NCI-H2171 (cell line): ENCODE data around the gene MICB.
"Not testable (repeated sequence)": the region's sequence is repeated elsewhere in the genome, so short reads cannot be mapped to it uniquely, and the experiment has no call there.

Experiments
- DNase-seq: peaks from one replicate; lab custom pipeline; 2025; lab: John Stamatoyannopoulos, UW

Gene MICB

GRCh38 chr6:31474871-31475286 is 23.1 kb upstream of the MICB start:
- no peak for DNase-seq

- DNase-seq, result no peak
Measured at GRCh38 chr6:31476515-31477139, 21.3 kb upstream of the MICB start.

- no peak for DNase-seq
Measured at GRCh38 chr6:31477521-31477920, 20.4 kb upstream of the MICB start.

- no peak for DNase-seq
Measured at GRCh38 chr6:31478186-31478950, 19.6 kb upstream of the MICB start.

GRCh38 chr6:31479151-31479932 is 18.6 kb upstream of the MICB start:
- no peak for DNase-seq

GRCh38 chr6:31479933-31480535 is 17.9 kb upstream of the MICB start:
- DNase-seq, result peak; percentile 50

GRCh38 chr6:31480574-31480973 is 17.4 kb upstream of the MICB start:
- DNase-seq, result no peak

GRCh38 chr6:31483392-31483791 is 14.6 kb upstream of the MICB start:
- no peak for DNase-seq

- no peak for DNase-seq
Measured at GRCh38 chr6:31485055-31485454, 12.9 kb upstream of the MICB start.

- not testable (repeated sequence) for DNase-seq
Measured at GRCh38 chr6:31486065-31486837, 11.7 kb upstream of the MICB start.

GRCh38 chr6:31487674-31488073 is 10.3 kb upstream of the MICB start:
- not testable (repeated sequence) for DNase-seq

- DNase-seq, result no peak
Measured at GRCh38 chr6:31489086-31489485, 8.9 kb upstream of the MICB start.

GRCh38 chr6:31490115-31490873 is 7.7 kb upstream of the MICB start:
- no peak for DNase-seq

- not testable (repeated sequence) for DNase-seq
Measured at GRCh38 chr6:31493550-31493874, 4.4 kb upstream of the MICB start.

- DNase-seq, result peak; percentile 47
Measured at GRCh38 chr6:31493875-31494694, 3.9 kb upstream of the MICB start.

- DNase-seq, result no peak
Measured at GRCh38 chr6:31495580-31495979, 2.4 kb upstream of the MICB start.

- DNase-seq, result not testable (repeated sequence)
Measured at GRCh38 chr6:31496826-31497225, 1.1 kb upstream of the MICB start.

GRCh38 chr6:31498748-31499147 is 803 bp downstream of the MICB start:
- DNase-seq, result no peak

GRCh38 chr6:31499648-31500047 is 1.7 kb downstream of the MICB start:
- not testable (repeated sequence) for DNase-seq

GRCh38 chr6:31502586-31502985 is 4.6 kb downstream of the MICB start:
- no peak for DNase-seq
